ENCODE measurements around the gene PSMC5.

PSMC5 gene

GRCh38 chr17:63800783-63801182, 26.4 kb upstream of the PSMC5 start:
- H3K9me3 ChIP-seq (ENCODE audit: control insufficient read depth, low read depth, low read length), result no peaks in the 10 kb centered on the region
- H3K27ac ChIP-seq (ENCODE audit: low read length), result no peak overlapping the region
- no peaks in the 10 kb centered on the region for H3K4me1 ChIP-seq (ENCODE audit: control insufficient read depth, low read depth, low read length)
- no peak overlapping the region for H3K4me3 ChIP-seq (ENCODE audit: low read length)
- no peak overlapping the region for H3K9ac ChIP-seq (ENCODE audit: low read length)
- no peaks in the 10 kb centered on the region for H3K27me3 ChIP-seq (ENCODE audit: control insufficient read depth, insufficient read depth, low read length)
- peaks cover 91% of the 10 kb centered on the region for H3K36me3 ChIP-seq (ENCODE audit: control insufficient read depth, low read depth, low read length)

- Histone ChIP-seq H3K27ac (ENCODE audit: low read length) (no peak overlapping the region), H3K4me3 (ENCODE audit: low read length) (no peak overlapping the region), H3K27me3 (ENCODE audit: control insufficient read depth, insufficient read depth, low read length) (no peaks in the 10 kb centered on the region), H3K9ac (ENCODE audit: low read length) (no peak overlapping the region), H3K36me3 (ENCODE audit: control insufficient read depth, low read depth, low read length) (peaks cover 93% of the 10 kb centered on the region), H3K9me3 (ENCODE audit: control insufficient read depth, low read depth, low read length) (no peaks in the 10 kb centered on the region), H3K4me1 (ENCODE audit: control insufficient read depth, low read depth, low read length) (no peaks in the 10 kb centered on the region)
Observed at GRCh38 chr17:63804328-63804727, 22.9 kb upstream of the PSMC5 start.

- Histone ChIP-seq H3K27ac (ENCODE audit: low read length) (no peak overlapping the region), H3K9ac (ENCODE audit: low read length) (no peak overlapping the region), H3K4me3 (ENCODE audit: low read length) (no peak overlapping the region), H3K9me3 (ENCODE audit: control insufficient read depth, low read depth, low read length) (no peaks in the 10 kb centered on the region), H3K4me1 (ENCODE audit: control insufficient read depth, low read depth, low read length) (no peaks in the 10 kb centered on the region), H3K36me3 (ENCODE audit: control insufficient read depth, low read depth, low read length) (peaks cover 93% of the 10 kb centered on the region), H3K27me3 (ENCODE audit: control insufficient read depth, insufficient read depth, low read length) (no peaks in the 10 kb centered on the region)
Observed at GRCh38 chr17:63805591-63805990, 21.6 kb upstream of the PSMC5 start.

- Histone ChIP-seq H3K4me3 (ENCODE audit: low read length) (no peak overlapping the region), H3K36me3 (ENCODE audit: control insufficient read depth, low read depth, low read length) (peaks cover 100% of the 10 kb centered on the region), H3K27ac (ENCODE audit: low read length) (no peak overlapping the region), H3K9ac (ENCODE audit: low read length) (no peak overlapping the region), H3K4me1 (ENCODE audit: control insufficient read depth, low read depth, low read length) (no peaks in the 10 kb centered on the region), H3K9me3 (ENCODE audit: control insufficient read depth, low read depth, low read length) (no peaks in the 10 kb centered on the region), H3K27me3 (ENCODE audit: control insufficient read depth, insufficient read depth, low read length) (no peaks in the 10 kb centered on the region)
Observed at GRCh38 chr17:63809970-63810369, 17.3 kb upstream of the PSMC5 start.

- no peak overlapping the region for H3K9ac ChIP-seq (ENCODE audit: low read length)
- H3K4me3 ChIP-seq (ENCODE audit: low read length), result no peak overlapping the region
- no peaks in the 10 kb centered on the region for H3K4me1 ChIP-seq (ENCODE audit: control insufficient read depth, low read depth, low read length)
- no peak overlapping the region for H3K27ac ChIP-seq (ENCODE audit: low read length)
- no peaks in the 10 kb centered on the region for H3K27me3 ChIP-seq (ENCODE audit: control insufficient read depth, insufficient read depth, low read length)
- H3K36me3 ChIP-seq (ENCODE audit: control insufficient read depth, low read depth, low read length), result peaks cover 100% of the 10 kb centered on the region
- H3K9me3 ChIP-seq (ENCODE audit: control insufficient read depth, low read depth, low read length), result no peaks in the 10 kb centered on the region
Observed at GRCh38 chr17:63816123-63816522, 11.1 kb upstream of the PSMC5 start.

- Histone ChIP-seq H3K9me3 (ENCODE audit: control insufficient read depth, low read depth, low read length) (no peaks in the 10 kb centered on the region), H3K4me1 (ENCODE audit: control insufficient read depth, low read depth, low read length) (no peaks in the 10 kb centered on the region), H3K36me3 (ENCODE audit: control insufficient read depth, low read depth, low read length) (peaks cover 100% of the 10 kb centered on the region), H3K27ac (ENCODE audit: low read length) (no peak overlapping the region), H3K27me3 (ENCODE audit: control insufficient read depth, insufficient read depth, low read length) (no peaks in the 10 kb centered on the region), H3K4me3 (ENCODE audit: low read length) (no peak overlapping the region), H3K9ac (ENCODE audit: low read length) (no peak overlapping the region)
Observed at GRCh38 chr17:63816669-63817068, 10.6 kb upstream of the PSMC5 start.

- Histone ChIP-seq H3K27ac (ENCODE audit: low read length) (no peak overlapping the region), H3K9ac (ENCODE audit: low read length) (no peak overlapping the region), H3K9me3 (ENCODE audit: control insufficient read depth, low read depth, low read length) (no peaks in the 10 kb centered on the region), H3K27me3 (ENCODE audit: control insufficient read depth, insufficient read depth, low read length) (no peaks in the 10 kb centered on the region), H3K4me3 (ENCODE audit: low read length) (no peak overlapping the region), H3K36me3 (ENCODE audit: control insufficient read depth, low read depth, low read length) (peaks cover 100% of the 10 kb centered on the region), H3K4me1 (ENCODE audit: control insufficient read depth, low read depth, low read length) (no peaks in the 10 kb centered on the region)
Observed at GRCh38 chr17:63817736-63818385, 9.4 kb upstream of the PSMC5 start.

GRCh38 chr17:63819131-63819530, 8.1 kb upstream of the PSMC5 start:
- Histone ChIP-seq H3K27ac (ENCODE audit: low read length) (no peak overlapping the region), H3K9ac (ENCODE audit: low read length) (no peak overlapping the region), H3K9me3 (ENCODE audit: control insufficient read depth, low read depth, low read length) (no peaks in the 10 kb centered on the region), H3K4me1 (ENCODE audit: control insufficient read depth, low read depth, low read length) (no peaks in the 10 kb centered on the region), H3K36me3 (ENCODE audit: control insufficient read depth, low read depth, low read length) (peaks cover 98% of the 10 kb centered on the region), H3K27me3 (ENCODE audit: control insufficient read depth, insufficient read depth, low read length) (no peaks in the 10 kb centered on the region), H3K4me3 (ENCODE audit: low read length) (no peak overlapping the region)

- Histone ChIP-seq H3K4me3 (ENCODE audit: low read length) (no peak overlapping the region), H3K27ac (ENCODE audit: low read length) (no peak overlapping the region), H3K27me3 (ENCODE audit: control insufficient read depth, insufficient read depth, low read length) (no peaks in the 10 kb centered on the region), H3K9me3 (ENCODE audit: control insufficient read depth, low read depth, low read length) (no peaks in the 10 kb centered on the region), H3K4me1 (ENCODE audit: control insufficient read depth, low read depth, low read length) (no peaks in the 10 kb centered on the region), H3K9ac (ENCODE audit: low read length) (no peak overlapping the region), H3K36me3 (ENCODE audit: control insufficient read depth, low read depth, low read length) (peaks cover 98% of the 10 kb centered on the region)
Observed at GRCh38 chr17:63819585-63820537, 7.4 kb upstream of the PSMC5 start.

- Histone ChIP-seq H3K36me3 (ENCODE audit: control insufficient read depth, low read depth, low read length) (peaks cover 97% of the 10 kb centered on the region), H3K27me3 (ENCODE audit: control insufficient read depth, insufficient read depth, low read length) (no peaks in the 10 kb centered on the region), H3K4me3 (ENCODE audit: low read length) (no peak overlapping the region), H3K27ac (ENCODE audit: low read length) (no peak overlapping the region), H3K9me3 (ENCODE audit: control insufficient read depth, low read depth, low read length) (no peaks in the 10 kb centered on the region), H3K9ac (ENCODE audit: low read length) (no peak overlapping the region), H3K4me1 (ENCODE audit: control insufficient read depth, low read depth, low read length) (no peaks in the 10 kb centered on the region)
Observed at GRCh38 chr17:63820963-63821561, 6.2 kb upstream of the PSMC5 start.

- H3K27me3 ChIP-seq (ENCODE audit: control insufficient read depth, insufficient read depth, low read length), result no peaks in the 10 kb centered on the region
- peaks cover 90% of the 10 kb centered on the region for H3K36me3 ChIP-seq (ENCODE audit: control insufficient read depth, low read depth, low read length)
- no peak overlapping the region for H3K4me3 ChIP-seq (ENCODE audit: low read length)
- H3K27ac ChIP-seq (ENCODE audit: low read length), result no peak overlapping the region
- no peak overlapping the region for H3K9ac ChIP-seq (ENCODE audit: low read length)
- H3K9me3 ChIP-seq (ENCODE audit: control insufficient read depth, low read depth, low read length), result no peaks in the 10 kb centered on the region
- H3K4me1 ChIP-seq (ENCODE audit: control insufficient read depth, low read depth, low read length), result no peaks in the 10 kb centered on the region
Observed at GRCh38 chr17:63821804-63822203, 5.4 kb upstream of the PSMC5 start.

Measured in iPS-18a (cell line).